ENCODE data around the gene EFCAB6.

Gene EFCAB6

DNA sequence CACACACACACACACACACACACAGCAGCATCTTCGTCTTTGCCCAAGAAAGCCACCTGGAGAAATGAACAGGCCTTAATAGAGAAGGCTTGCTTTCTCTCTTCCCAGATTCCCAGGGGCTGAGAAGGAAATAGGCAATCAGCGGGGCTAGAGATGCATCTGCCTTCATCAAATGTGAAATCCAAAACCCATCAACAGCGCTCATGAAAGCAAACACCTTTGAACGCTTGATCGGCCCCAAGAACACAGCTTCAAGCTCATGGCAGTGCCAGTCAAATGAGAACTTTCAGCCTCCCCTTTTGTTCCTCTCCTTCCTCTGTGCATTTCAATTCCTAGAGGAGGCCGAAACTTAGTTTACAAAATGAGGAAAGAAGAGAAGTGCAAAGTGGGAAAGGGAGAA is 122.7 kb downstream of the EFCAB6 start:
- TF ChIP-seq, protein P1, sequence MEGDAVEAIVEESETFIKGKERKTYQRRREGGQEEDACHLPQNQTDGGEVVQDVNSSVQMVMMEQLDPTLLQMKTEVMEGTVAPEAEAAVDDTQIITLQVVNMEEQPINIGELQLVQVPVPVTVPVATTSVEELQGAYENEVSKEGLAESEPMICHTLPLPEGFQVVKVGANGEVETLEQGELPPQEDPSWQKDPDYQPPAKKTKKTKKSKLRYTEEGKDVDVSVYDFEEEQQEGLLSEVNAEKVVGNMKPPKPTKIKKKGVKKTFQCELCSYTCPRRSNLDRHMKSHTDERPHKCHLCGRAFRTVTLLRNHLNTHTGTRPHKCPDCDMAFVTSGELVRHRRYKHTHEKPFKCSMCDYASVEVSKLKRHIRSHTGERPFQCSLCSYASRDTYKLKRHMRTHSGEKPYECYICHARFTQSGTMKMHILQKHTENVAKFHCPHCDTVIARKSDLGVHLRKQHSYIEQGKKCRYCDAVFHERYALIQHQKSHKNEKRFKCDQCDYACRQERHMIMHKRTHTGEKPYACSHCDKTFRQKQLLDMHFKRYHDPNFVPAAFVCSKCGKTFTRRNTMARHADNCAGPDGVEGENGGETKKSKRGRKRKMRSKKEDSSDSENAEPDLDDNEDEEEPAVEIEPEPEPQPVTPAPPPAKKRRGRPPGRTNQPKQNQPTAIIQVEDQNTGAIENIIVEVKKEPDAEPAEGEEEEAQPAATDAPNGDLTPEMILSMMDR (IDR thresholded peaks at IDR 0.05; ENCODE audit: control insufficient read depth, insufficient read depth, low read depth, low read length, missing control alignments): no peak
- no peak overlapping the region for H3K4me3 ChIP-seq (ENCODE audit: control insufficient read depth, low read depth, low read length)
- no peak for DNase-seq (ENCODE audit: low read depth)

DNA sequence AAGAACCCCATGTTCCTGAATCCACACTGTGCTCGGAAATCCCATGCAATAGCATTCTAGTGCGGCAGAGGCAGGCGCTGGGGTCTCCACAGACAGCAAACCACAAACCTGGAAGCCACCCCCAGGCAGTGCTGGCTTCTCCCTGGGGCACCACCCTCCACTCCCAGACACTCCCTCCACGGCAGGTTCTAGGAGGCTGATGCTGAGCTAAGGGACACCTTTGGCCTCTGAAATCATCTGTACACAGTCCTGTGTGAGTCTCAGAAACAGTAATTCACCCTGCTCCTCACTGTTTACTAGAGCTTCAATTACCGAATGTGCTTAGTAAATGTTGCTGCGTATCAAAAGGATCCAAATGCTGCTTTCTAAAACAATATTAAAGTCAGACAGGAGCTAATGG is 129.3 kb downstream of the EFCAB6 start:
- H3K4me3 ChIP-seq (ENCODE audit: control insufficient read depth, low read depth, low read length): no peak overlapping the region
- TF ChIP-seq, protein P1 (IDR thresholded peaks at IDR 0.05; ENCODE audit: control insufficient read depth, insufficient read depth, low read depth, low read length, missing control alignments): no peak
- no peak for DNase-seq (ENCODE audit: low read depth)

DNA sequence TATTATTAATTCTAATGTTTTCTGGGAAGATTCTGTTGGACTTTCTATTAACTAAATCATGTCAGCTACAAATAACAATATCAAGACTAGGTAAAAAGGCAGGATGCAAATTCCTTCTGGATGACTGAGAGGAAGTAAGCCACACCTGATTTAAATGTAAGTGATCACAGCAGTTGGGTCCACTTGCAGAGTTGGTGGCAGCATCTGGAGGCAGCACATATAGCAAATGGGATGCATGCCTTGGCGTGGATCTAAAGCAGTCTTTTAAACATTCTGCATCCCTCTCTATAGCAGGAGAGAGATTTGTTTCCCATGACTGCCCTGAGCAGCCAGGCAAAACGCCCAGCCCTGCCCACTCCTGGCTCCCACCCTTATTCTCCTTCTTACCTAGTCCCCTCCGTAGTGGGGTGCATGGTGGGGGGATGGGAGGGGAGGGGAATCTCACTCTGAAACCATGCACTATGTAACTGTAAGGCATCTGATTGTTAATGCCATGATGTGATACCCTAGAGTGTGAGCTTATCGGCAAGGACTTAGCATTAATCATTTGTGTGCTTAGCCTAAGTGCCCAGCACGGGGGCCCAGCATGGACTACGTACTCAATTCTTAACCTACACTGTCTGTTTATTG is 130.3 kb downstream of the EFCAB6 start:
- no peak overlapping the region for H3K4me3 ChIP-seq (ENCODE audit: control insufficient read depth, low read depth, low read length)
- TF ChIP-seq, protein P1 (IDR thresholded peaks at IDR 0.05; ENCODE audit: control insufficient read depth, insufficient read depth, low read depth, low read length, missing control alignments): no peak
- no peak for DNase-seq (ENCODE audit: low read depth)

DNA sequence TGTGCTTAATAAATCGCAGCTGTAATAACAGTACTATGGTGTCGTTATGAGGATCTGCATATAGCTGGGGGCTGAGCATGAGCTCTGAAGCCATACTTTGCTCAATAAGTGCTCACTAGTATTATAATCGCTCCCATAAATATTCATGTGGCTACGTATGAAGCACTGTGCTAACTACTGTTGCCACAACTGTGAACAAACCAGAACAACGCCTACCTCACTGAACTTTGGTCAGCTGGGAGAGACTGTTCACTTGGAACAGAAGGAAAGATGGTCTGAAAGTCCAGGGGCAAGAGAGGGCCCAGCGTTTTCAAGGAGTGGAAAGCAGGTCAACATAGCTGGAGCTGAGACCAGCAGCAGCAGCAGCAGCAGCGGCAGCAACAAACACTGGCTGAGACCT is 141.6 kb downstream of the EFCAB6 start:
- H3K4me3 ChIP-seq (ENCODE audit: control insufficient read depth, low read depth, low read length): no peak overlapping the region
- TF ChIP-seq, protein P1 (IDR thresholded peaks at IDR 0.05; ENCODE audit: control insufficient read depth, insufficient read depth, low read depth, low read length, missing control alignments): no peak
- no peak for DNase-seq (ENCODE audit: low read depth)

DNA sequence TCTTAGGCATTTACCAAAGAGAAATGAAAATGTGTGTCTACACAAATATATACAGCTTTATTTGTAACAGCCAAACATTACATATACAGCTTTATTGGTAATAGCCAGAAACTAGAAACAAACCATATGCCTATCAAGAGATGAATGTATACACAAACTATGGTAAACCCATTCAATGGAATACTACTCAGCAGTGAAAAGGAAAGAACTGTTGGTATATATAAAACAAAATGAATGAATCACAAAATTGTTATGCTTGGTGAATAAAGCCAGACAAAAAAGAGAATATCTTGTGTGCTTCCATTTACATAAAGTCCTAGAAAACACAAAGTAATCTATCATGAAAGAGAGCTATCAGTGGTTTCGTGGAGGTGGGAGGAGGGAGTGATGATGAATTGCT is 142.9 kb downstream of the EFCAB6 start:
- TF ChIP-seq, protein P1 (IDR thresholded peaks at IDR 0.05; ENCODE audit: control insufficient read depth, insufficient read depth, low read depth, low read length, missing control alignments): no peak
- H3K4me3 ChIP-seq (ENCODE audit: control insufficient read depth, low read depth, low read length): no peak overlapping the region
- DNase-seq (ENCODE audit: low read depth): no peak

DNA sequence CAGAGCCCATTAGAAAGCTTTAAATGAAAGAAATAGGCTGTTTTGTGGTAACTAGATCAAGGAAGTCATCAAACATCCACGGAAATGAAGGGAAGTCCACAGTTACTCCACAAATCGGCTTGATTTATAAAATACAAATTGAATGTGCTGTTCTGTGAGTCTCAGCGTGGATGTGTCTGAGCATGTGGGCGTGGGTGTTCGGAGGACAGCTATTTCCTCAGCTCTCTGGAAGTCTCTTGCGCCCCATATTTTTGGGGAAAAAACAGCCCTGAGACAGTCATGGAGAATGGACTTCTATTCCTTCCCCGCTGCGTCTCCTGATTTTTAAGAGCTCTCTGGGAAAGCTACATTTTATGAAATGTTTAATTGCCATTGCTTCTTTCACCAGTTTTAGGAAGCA is 144.4 kb downstream of the EFCAB6 start:
- DNase-seq (ENCODE audit: low read depth): no peak
- TF ChIP-seq, protein P1 (IDR thresholded peaks at IDR 0.05; ENCODE audit: control insufficient read depth, insufficient read depth, low read depth, low read length, missing control alignments): no peak
- H3K4me3 ChIP-seq (ENCODE audit: control insufficient read depth, low read depth, low read length): no peak overlapping the region

DNA sequence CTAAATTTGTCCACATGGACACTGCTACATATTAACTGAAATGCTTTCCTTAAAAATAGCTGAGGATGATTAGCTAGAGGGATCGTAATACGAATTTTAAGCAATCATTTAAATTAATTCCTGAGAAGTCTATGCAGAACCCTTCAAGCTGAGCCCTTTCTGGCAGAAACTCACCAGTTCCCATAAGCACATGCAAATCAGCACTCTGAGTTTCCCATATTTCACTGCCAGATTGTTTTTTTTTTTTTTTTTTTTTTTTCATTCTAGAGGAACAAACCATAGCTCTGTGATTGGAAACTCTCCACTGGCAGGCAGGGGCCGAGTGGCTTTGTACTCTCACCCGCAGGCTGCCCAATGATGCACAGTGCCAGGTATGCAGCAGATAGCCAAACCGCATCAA is 145.6 kb downstream of the EFCAB6 start:
- no peak for DNase-seq (ENCODE audit: low read depth)
- H3K4me3 ChIP-seq (ENCODE audit: control insufficient read depth, low read depth, low read length): no peak overlapping the region
- TF ChIP-seq, protein P1 (IDR thresholded peaks at IDR 0.05; ENCODE audit: control insufficient read depth, insufficient read depth, low read depth, low read length, missing control alignments): no peak
